Neural progenitor cell (in vitro differentiated cells): ENCODE results near the gene CASK. TPM values are rescaled to one million over a fixed set of nuclear protein-coding genes. Genes with fewer than 3 reads are reported as not detected.

Experiments used
- DNase-seq: peaks from one replicate; pipeline ENCODE4 v3.0.0-alpha.2; 2016; ENCODE audit warnings: low spot score
- H2AFZ ChIP-seq: fragments of 200-600 bp; sonication (generic); replicated peaks from 2 replicates; pipeline ENCODE4 v1.6.1; 2016; ENCODE audit warnings: antibody characterized with exemption
- H3F3A ChIP-seq: fragments of 200-600 bp; sonication (generic); 2 replicates; pipeline ENCODE4 v1.6.1; 2016; ENCODE audit warnings: antibody characterized with exemption, low read depth
- H3K27ac ChIP-seq: fragments of 200-600 bp; sonication (generic); 2 replicates; pipeline ENCODE4 v1.5.1; 2016; ENCODE audit warnings: mild to moderate bottlenecking
- H3K27me3 ChIP-seq: fragments of 200-600 bp; sonication (generic); 2 replicates; pipeline ENCODE4 v1.6.1; 2016; ENCODE audit warnings: mild to moderate bottlenecking, moderate library complexity
- H3K36me3 ChIP-seq: fragments of 200-600 bp; sonication (generic); 2 replicates; pipeline ENCODE4 v1.5.1; 2016
- H3K4me1 ChIP-seq: fragments of 200-600 bp; sonication (generic); 2 replicates; pipeline ENCODE4 v1.6.1; 2016; ENCODE audit warnings: mixed run types
- H3K4me2 ChIP-seq: fragments of 200-600 bp; sonication (generic); 2 replicates; pipeline ENCODE4 v1.6.1; 2016
- H3K4me3 ChIP-seq: fragments of 200-600 bp; sonication (generic); 2 replicates; pipeline ENCODE4 v1.5.1; 2016
- H3K79me2 ChIP-seq: fragments of 200-600 bp; sonication (generic); 2 replicates; pipeline ENCODE4 v1.6.1; 2016; ENCODE audit warnings: low read depth
- H3K9ac ChIP-seq: fragments of 200-600 bp; sonication (generic); 2 replicates; pipeline ENCODE4 v1.6.1; 2016
- H3K9me3 ChIP-seq: fragments of 200-600 bp; sonication (generic); 2 replicates; pipeline ENCODE4 v1.5.1; 2016; ENCODE audit warnings: low read depth
- H4K20me1 ChIP-seq: fragments of 200-600 bp; sonication (generic); 2 replicates; pipeline ENCODE4 v1.6.1; 2016; ENCODE audit warnings: low read depth
- H3K27ac Mint-ChIP-seq: 3 replicates; pipeline ENCODE4 v1.8.0; 2021; ENCODE audit warnings: mixed read lengths
- H3K27me3 Mint-ChIP-seq: 2 replicates; pipeline ENCODE4 v1.8.0; 2022; ENCODE audit warnings: low read depth, mild to moderate bottlenecking, inconsistent platforms, moderate library complexity, mixed read lengths; ENCODE audit not compliant: insufficient read depth
- H3K36me3 Mint-ChIP-seq: 3 replicates; pipeline ENCODE4 v1.8.0; 2021; ENCODE audit warnings: mixed read lengths
- H3K4me1 Mint-ChIP-seq: 3 replicates; pipeline ENCODE4 v1.8.0; 2021; ENCODE audit warnings: mixed read lengths
- H3K4me3 Mint-ChIP-seq: 3 replicates; pipeline ENCODE4 v1.8.0; 2021; ENCODE audit warnings: mild to moderate bottlenecking, moderate library complexity, mixed read lengths
- H3K9me3 Mint-ChIP-seq: 3 replicates; pipeline ENCODE4 v1.8.0; 2020; ENCODE audit warnings: mixed read lengths
- EZH2 ChIP-seq: fragments of 200-600 bp; sonication (generic); IDR thresholded peaks from 2 replicates; pipeline ENCODE4 v1.6.1; 2017; ENCODE audit warnings: antibody characterized with exemption, mild to moderate bottlenecking, moderate library complexity
- EZH2phosphoT487 ChIP-seq: fragments of 200-600 bp; sonication (generic); IDR thresholded peaks from 2 replicates; pipeline ENCODE4 v1.6.1; 2017; ENCODE audit warnings: antibody characterized with exemption
- total RNA-seq: library from RNA; depleted of rRNA; stranded (reverse); fragments of >200 nt; gene quantifications from 2 replicates; pipeline ENCODE4 v1.2.3, GENCODE V29; 2015; ENCODE audit warnings: low replicate concordance
- TF ChIP-seq, protein P1 (sequence below): fragments of 200-600 bp; sonication (generic); IDR thresholded peaks from 2 replicates; pipeline ENCODE4 v1.5.1; 2017; ENCODE audit warnings: antibody characterized with exemption, mild to moderate bottlenecking

The CASK gene
- total RNA-seq, 1 donor from 2014 or later = 85.4 TPM

DNA sequence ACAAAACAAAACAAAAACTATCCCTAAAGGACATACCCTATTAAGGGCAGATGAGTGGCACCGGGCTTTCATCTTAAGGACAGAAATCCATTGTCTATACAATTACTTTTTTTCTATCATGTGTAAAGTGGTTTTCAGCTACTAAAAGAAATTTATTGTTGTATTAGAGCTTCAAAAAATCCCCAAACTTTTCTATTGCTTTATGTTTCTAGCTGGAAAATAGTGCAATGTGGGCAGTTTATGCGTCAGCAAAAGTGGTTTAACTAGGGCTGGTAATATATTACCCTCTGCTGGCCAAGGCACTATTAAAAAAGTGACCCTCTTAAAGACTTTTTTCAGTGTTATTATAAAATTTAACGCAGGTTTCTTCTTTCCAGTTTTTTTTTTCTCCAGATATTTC is 214.9 kb downstream of the CASK start:
- Histone ChIP-seq H3F3A (no peaks in the 10 kb centered on the region), H3K9me3 (no peaks in the 10 kb centered on the region), H3K79me2 (no peaks in the 10 kb centered on the region), H3K27me3 (no peaks in the 10 kb centered on the region), H2AFZ (no peak overlapping the region), H3K9ac (no peak overlapping the region), H3K36me3 (no peaks in the 10 kb centered on the region), H3K4me3 (no peak overlapping the region), H3K4me2 (no peak overlapping the region), H3K27ac (no peak overlapping the region), H3K4me1 (peaks cover under 1% of the 10 kb centered on the region), H4K20me1 (no peaks in the 10 kb centered on the region)
- H3K9me3 Mint-ChIP-seq = no peaks in the 10 kb centered on the region
- TF ChIP-seq, protein P1, sequence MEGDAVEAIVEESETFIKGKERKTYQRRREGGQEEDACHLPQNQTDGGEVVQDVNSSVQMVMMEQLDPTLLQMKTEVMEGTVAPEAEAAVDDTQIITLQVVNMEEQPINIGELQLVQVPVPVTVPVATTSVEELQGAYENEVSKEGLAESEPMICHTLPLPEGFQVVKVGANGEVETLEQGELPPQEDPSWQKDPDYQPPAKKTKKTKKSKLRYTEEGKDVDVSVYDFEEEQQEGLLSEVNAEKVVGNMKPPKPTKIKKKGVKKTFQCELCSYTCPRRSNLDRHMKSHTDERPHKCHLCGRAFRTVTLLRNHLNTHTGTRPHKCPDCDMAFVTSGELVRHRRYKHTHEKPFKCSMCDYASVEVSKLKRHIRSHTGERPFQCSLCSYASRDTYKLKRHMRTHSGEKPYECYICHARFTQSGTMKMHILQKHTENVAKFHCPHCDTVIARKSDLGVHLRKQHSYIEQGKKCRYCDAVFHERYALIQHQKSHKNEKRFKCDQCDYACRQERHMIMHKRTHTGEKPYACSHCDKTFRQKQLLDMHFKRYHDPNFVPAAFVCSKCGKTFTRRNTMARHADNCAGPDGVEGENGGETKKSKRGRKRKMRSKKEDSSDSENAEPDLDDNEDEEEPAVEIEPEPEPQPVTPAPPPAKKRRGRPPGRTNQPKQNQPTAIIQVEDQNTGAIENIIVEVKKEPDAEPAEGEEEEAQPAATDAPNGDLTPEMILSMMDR = no peak
- TF ChIP-seq EZH2 (no peak), EZH2phosphoT487 (no peak)
- H3K27me3 Mint-ChIP-seq = no peaks in the 10 kb centered on the region
- H3K36me3 Mint-ChIP-seq = no peaks in the 10 kb centered on the region
- H3K4me3 Mint-ChIP-seq = no peak overlapping the region
- DNase-seq = no peak
- no peaks in the 10 kb centered on the region for H3K4me1 Mint-ChIP-seq
- H3K27ac Mint-ChIP-seq = no peak overlapping the region

DNA sequence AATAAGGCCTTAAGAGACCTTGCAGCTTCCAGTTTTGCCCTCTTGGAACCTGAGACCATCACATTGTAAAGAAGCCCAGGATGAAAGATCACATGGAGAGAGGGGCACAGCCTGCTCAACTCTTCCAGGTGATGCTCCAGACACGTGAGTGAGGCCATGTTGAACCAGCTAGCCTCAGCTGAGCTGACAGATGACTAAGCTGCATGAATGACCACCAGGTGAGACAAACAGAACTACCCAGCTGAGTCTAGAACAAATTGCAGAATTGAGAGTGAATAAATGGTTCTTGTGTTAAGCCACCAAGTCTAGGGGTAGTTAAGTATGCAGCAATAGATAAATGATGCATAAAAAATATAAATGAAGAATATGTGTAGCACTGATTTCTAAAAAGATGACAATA is 216.1 kb downstream of the CASK start:
- no peaks in the 10 kb centered on the region for H3K27me3 ChIP-seq
- H3K36me3 Mint-ChIP-seq = no peaks in the 10 kb centered on the region
- H3K27ac ChIP-seq = no peak overlapping the region
- no peaks in the 10 kb centered on the region for H3K27me3 Mint-ChIP-seq
- no peak overlapping the region for H3K9ac ChIP-seq
- H3K4me1 Mint-ChIP-seq = no peaks in the 10 kb centered on the region
- H3K79me2 ChIP-seq = no peaks in the 10 kb centered on the region
- no peaks in the 10 kb centered on the region for H3K4me1 ChIP-seq
- no peaks in the 10 kb centered on the region for H4K20me1 ChIP-seq
- no peak overlapping the region for H3K4me2 ChIP-seq
- H3K9me3 Mint-ChIP-seq = no peaks in the 10 kb centered on the region
- no peak overlapping the region for H3K4me3 ChIP-seq
- no peak for DNase-seq
- H3K27ac Mint-ChIP-seq = no peak overlapping the region
- TF ChIP-seq, protein P1 = no peak
- TF ChIP-seq EZH2phosphoT487 (no peak), EZH2 (no peak)
- no peaks in the 10 kb centered on the region for H3K36me3 ChIP-seq
- no peaks in the 10 kb centered on the region for H3K9me3 ChIP-seq
- no peak overlapping the region for H2AFZ ChIP-seq
- no peaks in the 10 kb centered on the region for H3F3A ChIP-seq
- H3K4me3 Mint-ChIP-seq = no peak overlapping the region

DNA sequence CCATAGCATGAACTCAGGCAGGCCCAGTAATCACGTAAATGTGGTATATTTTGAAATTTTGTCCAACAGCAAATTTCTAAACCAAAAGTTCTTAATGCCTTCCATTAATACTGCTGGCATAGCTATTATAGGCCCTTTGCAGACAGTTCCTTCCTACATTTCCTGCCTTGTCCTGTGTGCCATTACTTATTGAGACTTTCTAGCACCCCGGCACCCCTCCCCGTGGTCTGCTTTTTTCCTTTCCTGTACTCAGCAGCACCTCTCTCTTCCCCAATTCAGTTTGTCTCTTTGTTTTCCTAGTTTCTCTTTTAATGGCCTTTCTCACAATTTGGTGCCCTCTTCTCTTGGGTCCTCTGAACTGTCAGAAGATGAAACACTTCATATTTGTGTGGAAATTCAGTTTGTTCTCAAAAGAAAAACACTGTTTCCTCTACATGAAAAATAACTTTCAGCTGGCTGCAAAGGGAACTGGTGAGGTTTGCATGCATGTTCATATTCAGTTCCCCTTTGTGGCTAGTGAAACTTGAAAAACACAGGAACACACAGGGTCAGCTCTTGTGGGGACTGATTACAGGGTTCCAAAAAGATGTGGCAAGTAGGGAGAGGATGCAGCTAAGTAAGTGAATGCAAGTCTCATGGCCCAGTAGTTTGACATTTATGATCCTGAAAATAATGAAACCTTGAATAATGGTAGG is 217.5 kb downstream of the CASK start:
- Mint-ChIP-seq H3K27me3 (no peaks in the 10 kb centered on the region), H3K9me3 (no peaks in the 10 kb centered on the region), H3K27ac (no peak overlapping the region), H3K4me3 (no peak overlapping the region), H3K4me1 (no peaks in the 10 kb centered on the region), H3K36me3 (no peaks in the 10 kb centered on the region)
- DNase-seq = no peak
- no peaks in the 10 kb centered on the region for H3K36me3 ChIP-seq
- no peaks in the 10 kb centered on the region for H3K79me2 ChIP-seq
- H3K27ac ChIP-seq = no peak overlapping the region
- no peak overlapping the region for H3K9ac ChIP-seq
- no peak overlapping the region for H3K4me3 ChIP-seq
- no peak overlapping the region for H2AFZ ChIP-seq
- H3K9me3 ChIP-seq = no peaks in the 10 kb centered on the region
- H3K4me1 ChIP-seq = no peaks in the 10 kb centered on the region
- no peaks in the 10 kb centered on the region for H4K20me1 ChIP-seq
- H3K4me2 ChIP-seq = no peak overlapping the region
- H3F3A ChIP-seq = peaks cover 3% of the 10 kb centered on the region
- TF ChIP-seq EZH2 (no peak), EZH2phosphoT487 (no peak)
- TF ChIP-seq, protein P1 = no peak
- no peaks in the 10 kb centered on the region for H3K27me3 ChIP-seq
